ENCODE measurements around the gene ADGRV1. TPM values are rescaled to one million over a fixed set of nuclear protein-coding genes. Genes with fewer than 3 reads are reported as not detected.

The ADGRV1 gene
- total and polyA plus RNA-seq, 2 donors (not counting 3 experiments of a cell fraction or from before 2014, with no cell fraction given), result 0.11 to 0.55 TPM

DNA sequence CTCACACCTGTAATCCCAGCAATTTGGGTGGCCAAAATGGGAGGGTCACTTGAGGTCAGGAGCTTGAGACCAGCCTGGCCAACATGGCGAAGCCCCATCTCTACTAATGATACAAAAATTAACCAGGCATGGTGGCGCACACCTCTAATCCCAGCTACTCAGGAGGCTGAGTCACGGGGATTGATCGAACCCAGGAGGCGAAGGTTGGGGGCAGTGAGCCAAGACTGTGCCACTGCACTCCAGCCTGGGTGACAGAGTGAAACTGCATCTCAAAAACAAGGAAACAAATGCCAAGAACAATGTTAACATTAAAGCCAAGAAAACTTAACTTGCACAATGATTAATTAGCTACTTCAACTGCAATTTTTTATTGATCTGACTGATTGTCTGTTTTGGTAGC lies 621.9 kb downstream of the ADGRV1 start:
- H3K9me3 ChIP-seq (replicated peaks; ENCODE audit: control insufficient read depth, insufficient read depth, low read length), result no peaks in the 10 kb centered on the region
- no peaks in the 10 kb centered on the region for H3K36me3 ChIP-seq (ENCODE audit: control insufficient read depth in 2 of 2, extremely low read depth in 1 of 2, insufficient read depth in 2 of 2, low read length in 2 of 2)
- POLR2A ChIA-PET, result no interaction called here
- no peak for DNase-seq (ENCODE audit: low read depth, low spot score)
- CTCF ChIA-PET, result interaction anchor here (4.3 kb wide), 1 partner anchor 204 kb away, joined by 18 read pairs; no protein-coding TSS in a partner anchor
- intact Hi-C loops (cut with micrococcal nuclease), result no loop called here
- no peaks in the 10 kb centered on the region for H3K9me1 ChIP-seq (replicated peaks; ENCODE audit: control insufficient read depth, extremely low read depth, insufficient read depth, low read length)
- TF ChIP-seq POLR2A (IDR thresholded peaks at IDR 0.05; ENCODE audit: low read depth, low read length) (no peak), JUN (IDR thresholded peaks at IDR 0.05; ENCODE audit: borderline replicate concordance, insufficient read depth, insufficient read length, low read depth) (no peak), EZH2 (IDR thresholded peaks at IDR 0.05; ENCODE audit: borderline replicate concordance, low read depth, low read length, severe bottlenecking) (no peak), FOS (IDR thresholded peaks at IDR 0.05; ENCODE audit: borderline replicate concordance, insufficient read depth, low read length) (no peak), GATA2 (IDR thresholded peaks at IDR 0.05; ENCODE audit: insufficient read depth, insufficient read length, low read depth, low read length) (no peak)
- TF ChIP-seq, protein P1, sequence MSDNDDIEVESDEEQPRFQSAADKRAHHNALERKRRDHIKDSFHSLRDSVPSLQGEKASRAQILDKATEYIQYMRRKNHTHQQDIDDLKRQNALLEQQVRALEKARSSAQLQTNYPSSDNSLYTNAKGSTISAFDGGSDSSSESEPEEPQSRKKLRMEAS (IDR thresholded peaks at IDR 0.05; ENCODE audit: insufficient read depth, insufficient read length), result no peak
- H2AFZ ChIP-seq (ENCODE audit: low read depth, low read length), result no peak overlapping the region
- dilution Hi-C loops (cut with MboI; ENCODE audit: extremely low pct_ligation_motif_present, low sequenced_read_pairs), result no loop called here
- no peak overlapping the region for H3K9ac ChIP-seq (replicated peaks; ENCODE audit: extremely low read depth, insufficient read depth, low read length)
- H3K79me2 ChIP-seq (ENCODE audit: control insufficient read depth, insufficient read depth, low read length), result no peaks in the 10 kb centered on the region
- no peaks in the 10 kb centered on the region for H4K20me1 ChIP-seq (replicated peaks; ENCODE audit: control insufficient read depth, extremely low read depth, insufficient read depth, low read length)
- H3K4me2 ChIP-seq (ENCODE audit: insufficient read depth, low read length), result no peak overlapping the region
- H3K4me3 ChIP-seq (replicated peaks in 1 of 3; ENCODE audit: insufficient read depth in 1 of 3, low read depth in 1 of 3, low read length in 3 of 3), result no peak overlapping the region
- FAIRE-seq, result no peak
- BruUV-seq (replicated peaks), result no TSS peak
- H3K27me3 ChIP-seq (ENCODE audit: control insufficient read depth in 2 of 2, insufficient read depth in 2 of 2, low read length in 2 of 2), result no peaks in the 10 kb centered on the region
- no peaks in the 10 kb centered on the region for H3K4me1 ChIP-seq (ENCODE audit: control insufficient read depth, extremely low read depth, insufficient read depth, low read length)
- no peak overlapping the region for H3K27ac ChIP-seq (ENCODE audit: insufficient read depth, low read depth, low read length)

DNA sequence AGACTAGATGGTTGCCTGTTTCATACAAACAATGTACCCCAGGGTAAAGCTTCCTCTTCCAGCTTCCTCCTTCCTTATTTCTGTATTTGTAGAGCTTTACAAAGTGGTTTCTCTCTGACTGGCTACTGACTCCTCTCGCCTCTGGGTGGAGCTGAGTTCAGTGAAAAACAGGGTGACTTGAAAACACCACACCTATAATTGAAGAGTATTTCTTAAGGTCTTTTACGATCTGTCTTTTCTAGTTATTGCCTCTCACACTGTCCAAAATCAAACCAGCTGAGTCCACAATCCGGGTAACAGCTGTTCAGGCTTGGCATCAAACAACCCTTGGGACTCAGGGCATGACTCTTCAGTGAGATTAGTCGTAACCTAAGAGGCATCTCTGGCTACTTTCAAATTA lies 624.2 kb downstream of the ADGRV1 start:
- POLR2A ChIA-PET, result no interaction called here
- no peak for DNase-seq (ENCODE audit: low read depth, low spot score)
- H3K4me2 ChIP-seq (ENCODE audit: insufficient read depth, low read length), result no peak overlapping the region
- no peak overlapping the region for H3K4me3 ChIP-seq (replicated peaks in 1 of 3; ENCODE audit: insufficient read depth in 1 of 3, low read depth in 1 of 3, low read length in 3 of 3)
- intact Hi-C loops (cut with micrococcal nuclease) (no loop called here), dilution Hi-C loops (cut with MboI; ENCODE audit: extremely low pct_ligation_motif_present, low sequenced_read_pairs) (no loop called here)
- no peak overlapping the region for H2AFZ ChIP-seq (ENCODE audit: low read depth, low read length)
- no peaks in the 10 kb centered on the region for H3K79me2 ChIP-seq (ENCODE audit: control insufficient read depth, insufficient read depth, low read length)
- H3K9me1 ChIP-seq (replicated peaks; ENCODE audit: control insufficient read depth, extremely low read depth, insufficient read depth, low read length), result no peaks in the 10 kb centered on the region
- no TSS peak for BruUV-seq (replicated peaks)
- no peaks in the 10 kb centered on the region for H3K36me3 ChIP-seq (ENCODE audit: control insufficient read depth in 2 of 2, extremely low read depth in 1 of 2, insufficient read depth in 2 of 2, low read length in 2 of 2)
- H4K20me1 ChIP-seq (replicated peaks; ENCODE audit: control insufficient read depth, extremely low read depth, insufficient read depth, low read length), result no peaks in the 10 kb centered on the region
- no peaks in the 10 kb centered on the region for H3K4me1 ChIP-seq (ENCODE audit: control insufficient read depth, extremely low read depth, insufficient read depth, low read length)
- no peak overlapping the region for H3K27ac ChIP-seq (ENCODE audit: insufficient read depth, low read depth, low read length)
- no peaks in the 10 kb centered on the region for H3K27me3 ChIP-seq (ENCODE audit: control insufficient read depth in 2 of 2, insufficient read depth in 2 of 2, low read length in 2 of 2)
- no peaks in the 10 kb centered on the region for H3K9me3 ChIP-seq (replicated peaks; ENCODE audit: control insufficient read depth, insufficient read depth, low read length)
- no peak for FAIRE-seq
- no peak overlapping the region for H3K9ac ChIP-seq (replicated peaks; ENCODE audit: extremely low read depth, insufficient read depth, low read length)
- CTCF ChIA-PET, result interaction anchor here (0.7 to 4.3 kb wide), 9 partner anchors 13 to 251 kb away, joined by 3 to 18 read pairs (median 3); no protein-coding TSS in a partner anchor
- TF ChIP-seq POLR2AphosphoS5 (IDR thresholded peaks at IDR 0.05; ENCODE audit: insufficient read depth, low read depth, low read length), result no peak
- no peak for TF ChIP-seq CTCF (IDR thresholded peaks at IDR 0.05; ENCODE audit: extremely low read depth in 1 of 2, insufficient read depth in 1 of 2, low read depth in 1 of 2, low read length in 2 of 2)
- no peak for TF ChIP-seq GATA2 (IDR thresholded peaks at IDR 0.05; ENCODE audit: insufficient read depth, insufficient read length, low read depth, low read length)
- no peak for TF ChIP-seq EZH2 (IDR thresholded peaks at IDR 0.05; ENCODE audit: borderline replicate concordance, low read depth, low read length, severe bottlenecking)
- no peak for TF ChIP-seq POLR2A (IDR thresholded peaks at IDR 0.05; ENCODE audit: low read depth, low read length)
- TF ChIP-seq, protein P1 (IDR thresholded peaks at IDR 0.05; ENCODE audit: insufficient read depth, insufficient read length), result no peak
- TF ChIP-seq MYC (IDR thresholded peaks at IDR 0.05; ENCODE audit: low read depth, low read length), result no peak
- TF ChIP-seq JUN (IDR thresholded peaks at IDR 0.05; ENCODE audit: borderline replicate concordance, insufficient read depth, insufficient read length, low read depth), result no peak
